ENCODE results near the gene YAP1. TPM values are rescaled to one million over a fixed set of nuclear protein-coding genes. Genes with fewer than 3 reads are reported as not detected.

The YAP1 gene
- polyA plus RNA-seq, 1 experiment, result 139 TPM

GRCh38 chr11:102238391-102238821 is 128.2 kb downstream of the YAP1 start:
- Histone ChIP-seq H3K36me3 (ENCODE audit: control insufficient read depth, insufficient read depth, low read length) (no peaks in the 10 kb centered on the region), H3K4me3 (ENCODE audit: low read depth, low read length) (no peak overlapping the region), H3K27me3 (ENCODE audit: control insufficient read depth, insufficient read depth, low read length) (no peaks in the 10 kb centered on the region)
- CTCF ChIA-PET, result no interaction called here
- DNase-seq (ENCODE audit: low read depth), result no peak
- POLR2A ChIA-PET, result no interaction called here
- no peak for TF ChIP-seq CTCF (IDR thresholded peaks at IDR 0.05; ENCODE audit: insufficient read depth, low read depth, low read length)

- CTCF ChIA-PET, result no interaction called here
- no peak for DNase-seq (ENCODE audit: low read depth)
- Histone ChIP-seq H3K36me3 (ENCODE audit: control insufficient read depth, insufficient read depth, low read length) (no peaks in the 10 kb centered on the region), H3K4me3 (ENCODE audit: low read depth, low read length) (no peak overlapping the region), H3K27me3 (ENCODE audit: control insufficient read depth, insufficient read depth, low read length) (no peaks in the 10 kb centered on the region)
- TF ChIP-seq CTCF (IDR thresholded peaks at IDR 0.05; ENCODE audit: insufficient read depth, low read depth, low read length), result no peak
- POLR2A ChIA-PET, result no interaction called here
Observed at GRCh38 chr11:102239448-102239847, 129.2 kb downstream of the YAP1 start.

GRCh38 chr11:102239911-102240310 is 129.7 kb downstream of the YAP1 start:
- Histone ChIP-seq H3K36me3 (ENCODE audit: control insufficient read depth, insufficient read depth, low read length) (no peaks in the 10 kb centered on the region), H3K4me3 (ENCODE audit: low read depth, low read length) (no peak overlapping the region), H3K27me3 (ENCODE audit: control insufficient read depth, insufficient read depth, low read length) (no peaks in the 10 kb centered on the region)
- CTCF ChIA-PET, result no interaction called here
- POLR2A ChIA-PET, result no interaction called here
- no peak for TF ChIP-seq CTCF (IDR thresholded peaks at IDR 0.05; ENCODE audit: insufficient read depth, low read depth, low read length)
- DNase-seq (ENCODE audit: low read depth), result no peak

GRCh38 chr11:102240502-102240901 is 130.3 kb downstream of the YAP1 start:
- ChIA-PET POLR2A (no interaction called here), CTCF (no interaction called here)

GRCh38 chr11:102241026-102241425 is 130.8 kb downstream of the YAP1 start:
- ChIA-PET POLR2A (no interaction called here), CTCF (no interaction called here)
- no peaks in the 10 kb centered on the region for H3K36me3 ChIP-seq (ENCODE audit: control insufficient read depth, insufficient read depth, low read length)
- TF ChIP-seq CTCF (IDR thresholded peaks at IDR 0.05; ENCODE audit: insufficient read depth, low read depth, low read length), result no peak
- DNase-seq (ENCODE audit: low read depth), result no peak
- H3K4me3 ChIP-seq (ENCODE audit: low read depth, low read length), result no peak overlapping the region
- no peaks in the 10 kb centered on the region for H3K27me3 ChIP-seq (ENCODE audit: control insufficient read depth, insufficient read depth, low read length)

More at GRCh38 chr11:102240502-102240901, 130.3 kb downstream of the YAP1 start:
- Histone ChIP-seq H3K27me3 (ENCODE audit: control insufficient read depth, insufficient read depth, low read length) (no peaks in the 10 kb centered on the region), H3K4me3 (ENCODE audit: low read depth, low read length) (no peak overlapping the region), H3K36me3 (ENCODE audit: control insufficient read depth, insufficient read depth, low read length) (no peaks in the 10 kb centered on the region)
- TF ChIP-seq CTCF (IDR thresholded peaks at IDR 0.05; ENCODE audit: insufficient read depth, low read depth, low read length), result no peak
- no peak for DNase-seq (ENCODE audit: low read depth)
